ENCODE measurements around the gene BCL3. TPM values are rescaled to one million over a fixed set of nuclear protein-coding genes. Genes with fewer than 3 reads are reported as not detected.
A peak's percentile ranks its signal among the peaks of the same experiment; 100 is the strongest.

Gene BCL3
- total RNA-seq, 5 donors from 2014 or later (not counting 1 experiment from before 2014, with no cell fraction given), result 18.7 to 103 (median 19.4) TPM

DNA sequence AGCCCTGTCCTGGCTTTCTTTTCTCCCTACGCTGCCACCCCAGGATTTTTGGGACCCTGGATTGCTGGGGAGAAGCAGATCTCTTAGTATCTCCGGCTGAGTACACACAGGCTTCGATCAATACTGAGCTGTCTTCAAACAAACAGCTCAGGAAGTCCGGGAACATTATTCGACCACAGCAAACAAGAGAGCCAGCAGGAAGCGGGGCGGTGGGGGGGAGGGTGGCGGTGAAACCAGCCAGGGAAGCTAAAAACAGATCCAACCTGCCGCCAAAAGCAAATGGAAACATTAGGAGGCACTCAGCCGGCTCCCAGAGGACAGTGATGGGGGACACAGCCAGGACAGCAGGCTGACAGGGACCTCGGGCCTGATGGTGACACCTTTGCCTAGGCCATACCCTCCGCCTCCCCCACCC lies 48.2 kb downstream of the BCL3 start:
- H3K36me3 Mint-ChIP-seq, result no peaks in the 10 kb centered on the region
- ATAC-seq (replicated peaks in 1 of 4) (peak in 2 of 4 experiments; percentile 40 to 60), DNase-seq (peak in 5 of 35 experiments; percentile 2 to 23 (median 15))
- 17% methylated on average over 7 of the region's 12 CpGs for WGBS (ENCODE audit: insufficient coverage)
- CTCF ChIA-PET, result interaction anchor here in 1 of 2 donors (0.6 kb wide), 1 partner anchor 632 kb away, joined by 5 read pairs; the partner anchor contains the start of gene ZNF226
- peaks cover 15 to 32% (median 22%) of the 10 kb centered on the region in 3 donors for H3K4me1 Mint-ChIP-seq
- Histone ChIP-seq H3K4me3 (ENCODE audit: control insufficient read depth in 1 of 2, extremely low read depth in 1 of 2, low read length in 1 of 2) (no peak overlapping the region), H3K27ac (ENCODE audit: low read length) (no peak overlapping the region), H3K4me1 (ENCODE audit: control insufficient read depth in 1 of 2, extremely low read depth in 1 of 2, insufficient read depth in 2 of 2, low read length in 2 of 2) (peaks cover 2 to 21% of the 10 kb centered on the region in 2 experiments), H3K36me3 (ENCODE audit: control insufficient read depth in 2 of 2, extremely low read depth in 1 of 2, insufficient read depth in 1 of 2, low read length in 1 of 2) (no peaks in the 10 kb centered on the region), H3K9me3 (no peaks in the 10 kb centered on the region), H3K27me3 (replicated peaks in 1 of 2; ENCODE audit: control insufficient read depth in 2 of 2, extremely low read depth in 1 of 2, insufficient read depth in 2 of 2, low read length in 1 of 2) (peaks cover 0 to 5% of the 10 kb centered on the region in 2 experiments)
- H3K27me3 Mint-ChIP-seq, result no peaks in the 10 kb centered on the region
- POLR2A ChIA-PET, result interaction anchor here in 1 of 2 donors (0.6 kb wide), 1 partner anchor 49 kb away, joined by 4 read pairs; the partner anchor contains the start of gene NECTIN2
- H3K4me3 Mint-ChIP-seq, result peak overlapping the region in 2 of 3 donors; percentile 22 to 36
- H3K27ac Mint-ChIP-seq, result peak overlapping the region; percentile 81 to 82
- H3K9me3 Mint-ChIP-seq, result no peaks in the 10 kb centered on the region

GRCh38 chr19:44799627-44800346 lies 51.3 kb downstream of the BCL3 start:
- Histone ChIP-seq H3K36me3 (ENCODE audit: control insufficient read depth in 2 of 2, extremely low read depth in 1 of 2, insufficient read depth in 1 of 2, low read length in 1 of 2) (no peaks in the 10 kb centered on the region), H3K4me3 (ENCODE audit: control insufficient read depth in 1 of 2, extremely low read depth in 1 of 2, low read length in 1 of 2) (no peak overlapping the region), H3K9me3 (no peaks in the 10 kb centered on the region), H3K27me3 (replicated peaks in 1 of 2; ENCODE audit: control insufficient read depth in 2 of 2, extremely low read depth in 1 of 2, insufficient read depth in 2 of 2, low read length in 1 of 2) (peaks cover 0 to 4% of the 10 kb centered on the region in 2 experiments), H3K4me1 (ENCODE audit: control insufficient read depth in 1 of 2, extremely low read depth in 1 of 2, insufficient read depth in 2 of 2, low read length in 2 of 2) (peaks cover 2 to 21% of the 10 kb centered on the region in 2 experiments), H3K27ac (ENCODE audit: low read length) (no peak overlapping the region)
- no peak overlapping the region for H3K27ac Mint-ChIP-seq
- H3K36me3 Mint-ChIP-seq, result no peaks in the 10 kb centered on the region
- H3K27me3 Mint-ChIP-seq, result peaks cover 0 to 5% of the 10 kb centered on the region in 2 donors
- 100% methylated on average over 2 of the region's 10 CpGs for WGBS (ENCODE audit: insufficient coverage)
- CTCF ChIA-PET, result no interaction called here
- H3K9me3 Mint-ChIP-seq, result no peaks in the 10 kb centered on the region
- POLR2A ChIA-PET, result no interaction called here
- no peak for ATAC-seq (replicated peaks in 1 of 4)
- DNase-seq, result no peak
- H3K4me1 Mint-ChIP-seq, result peaks cover 15 to 32% (median 22%) of the 10 kb centered on the region in 3 donors
- H3K4me3 Mint-ChIP-seq, result no peak overlapping the region

- H3K4me3 Mint-ChIP-seq, result no peak overlapping the region
- Histone ChIP-seq H3K27me3 (replicated peaks in 1 of 2; ENCODE audit: control insufficient read depth in 2 of 2, extremely low read depth in 1 of 2, insufficient read depth in 2 of 2, low read length in 1 of 2) (peaks cover 0 to 4% of the 10 kb centered on the region in 2 experiments), H3K36me3 (ENCODE audit: control insufficient read depth in 2 of 2, extremely low read depth in 1 of 2, insufficient read depth in 1 of 2, low read length in 1 of 2) (no peaks in the 10 kb centered on the region), H3K4me1 (ENCODE audit: control insufficient read depth in 1 of 2, extremely low read depth in 1 of 2, insufficient read depth in 2 of 2, low read length in 2 of 2) (peaks cover 2 to 20% of the 10 kb centered on the region in 2 experiments), H3K9me3 (no peaks in the 10 kb centered on the region), H3K27ac (ENCODE audit: low read length) (no peak overlapping the region), H3K4me3 (ENCODE audit: control insufficient read depth in 1 of 2, extremely low read depth in 1 of 2, low read length in 1 of 2) (no peak overlapping the region)
- no peaks in the 10 kb centered on the region for H3K36me3 Mint-ChIP-seq
- no peaks in the 10 kb centered on the region for H3K9me3 Mint-ChIP-seq
- CTCF ChIA-PET, result no interaction called here
- peak; percentile 37 to 87 (median 74) for DNase-seq
- peaks cover 0 to 5% of the 10 kb centered on the region in 2 donors for H3K27me3 Mint-ChIP-seq
- H3K4me1 Mint-ChIP-seq, result peaks cover 15 to 32% (median 22%) of the 10 kb centered on the region in 3 donors
- POLR2A ChIA-PET, result no interaction called here
- peak; percentile 83 to 97 (median 86) for ATAC-seq (replicated peaks in 1 of 4)
- WGBS (ENCODE audit: insufficient coverage), result 0% methylated on average over 2 of the region's 3 CpGs
- H3K27ac Mint-ChIP-seq, result no peak overlapping the region
Measured at GRCh38 chr19:44800461-44800860, 52.0 kb downstream of the BCL3 start.

DNA sequence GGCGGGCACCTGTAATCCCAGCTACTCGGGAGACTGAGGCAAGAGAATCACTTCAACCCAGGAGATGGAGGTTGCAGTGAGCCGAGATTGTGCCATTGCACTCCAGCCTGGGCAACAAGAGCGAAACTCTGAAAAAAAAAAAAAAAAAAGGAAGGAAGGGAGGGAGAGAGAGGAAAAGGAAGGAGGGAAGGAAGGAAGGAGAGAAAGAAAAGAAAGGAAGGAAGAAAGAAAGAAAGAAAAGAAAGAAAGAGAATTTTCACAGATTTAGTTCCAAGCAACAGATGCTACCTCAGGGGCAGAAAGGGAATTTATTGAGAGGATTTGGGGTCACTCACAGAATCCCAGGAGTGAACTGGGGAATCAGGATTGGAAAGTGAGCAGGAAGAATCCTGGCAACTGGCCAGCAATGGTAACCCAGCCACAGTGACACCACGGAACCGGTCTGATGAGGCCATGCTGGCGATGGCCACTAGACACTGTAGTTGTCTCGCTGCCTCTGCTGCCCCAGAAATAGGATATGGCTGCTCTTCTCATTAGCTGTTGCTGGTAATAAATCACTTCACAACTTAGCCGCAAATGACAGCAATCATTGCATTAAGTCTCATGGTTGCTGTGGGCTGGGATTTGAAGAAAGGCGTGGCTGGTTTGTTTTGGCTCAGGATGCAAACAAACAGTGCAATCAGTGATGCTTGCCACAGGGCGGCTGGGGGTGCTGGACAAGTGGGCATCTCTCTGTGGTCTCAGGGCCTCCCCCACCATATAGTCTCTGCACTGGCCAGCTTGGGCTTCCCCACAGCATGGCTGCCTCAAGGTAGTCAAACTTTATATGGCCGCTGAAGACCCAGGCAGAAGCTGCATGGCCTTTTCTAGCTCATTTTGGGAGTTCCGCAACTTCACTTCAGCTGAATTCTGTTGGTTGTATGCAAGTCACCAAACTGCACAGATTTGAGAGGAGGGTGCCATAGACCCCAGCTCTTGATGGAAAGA lies 55.2 kb downstream of the BCL3 start:
- ChIA-PET CTCF (no interaction called here), POLR2A (interaction anchor here in 1 of 2 donors (0.6 kb wide), 1 partner anchor 38 kb away, joined by 3 read pairs; no protein-coding TSS in a partner anchor)
- Histone ChIP-seq H3K27ac (ENCODE audit: low read length) (no peak overlapping the region), H3K27me3 (replicated peaks in 1 of 2; ENCODE audit: control insufficient read depth in 2 of 2, extremely low read depth in 1 of 2, insufficient read depth in 2 of 2, low read length in 1 of 2) (peaks cover 0 to 22% of the 10 kb centered on the region in 2 experiments), H3K9me3 (no peaks in the 10 kb centered on the region), H3K36me3 (ENCODE audit: control insufficient read depth in 2 of 2, extremely low read depth in 1 of 2, insufficient read depth in 1 of 2, low read length in 1 of 2) (no peaks in the 10 kb centered on the region), H3K4me1 (ENCODE audit: control insufficient read depth in 1 of 2, extremely low read depth in 1 of 2, insufficient read depth in 2 of 2, low read length in 2 of 2) (peaks cover 0 to 7% of the 10 kb centered on the region in 2 experiments), H3K4me3 (ENCODE audit: control insufficient read depth in 1 of 2, extremely low read depth in 1 of 2, low read length in 1 of 2) (no peak overlapping the region)
- no peak overlapping the region for H3K27ac Mint-ChIP-seq
- no peaks in the 10 kb centered on the region for H3K9me3 Mint-ChIP-seq
- WGBS (ENCODE audit: insufficient coverage), result 92% methylated on average over 9 of the region's 13 CpGs
- no peaks in the 10 kb centered on the region for H3K36me3 Mint-ChIP-seq
- H3K27me3 Mint-ChIP-seq, result peaks cover 0 to 13% of the 10 kb centered on the region in 2 donors
- DNase-seq (no peak), ATAC-seq (replicated peaks in 1 of 4) (no peak)
- H3K4me3 Mint-ChIP-seq, result no peak overlapping the region
- H3K4me1 Mint-ChIP-seq, result peaks cover 3 to 12% (median 5%) of the 10 kb centered on the region in 3 donors

GRCh38 chr19:44806291-44806690 lies 57.8 kb downstream of the BCL3 start:
- H3K36me3 Mint-ChIP-seq, result no peaks in the 10 kb centered on the region
- no peak for DNase-seq
- no peak overlapping the region for H3K27ac Mint-ChIP-seq
- Histone ChIP-seq H3K4me1 (ENCODE audit: control insufficient read depth in 1 of 2, extremely low read depth in 1 of 2, insufficient read depth in 2 of 2, low read length in 2 of 2) (peaks cover 0 to 12% of the 10 kb centered on the region in 2 experiments), H3K4me3 (ENCODE audit: control insufficient read depth in 1 of 2, extremely low read depth in 1 of 2, low read length in 1 of 2) (no peak overlapping the region), H3K36me3 (ENCODE audit: control insufficient read depth in 2 of 2, extremely low read depth in 1 of 2, insufficient read depth in 1 of 2, low read length in 1 of 2) (no peaks in the 10 kb centered on the region), H3K27ac (ENCODE audit: low read length) (no peak overlapping the region), H3K9me3 (no peaks in the 10 kb centered on the region), H3K27me3 (replicated peaks in 1 of 2; ENCODE audit: control insufficient read depth in 2 of 2, extremely low read depth in 1 of 2, insufficient read depth in 2 of 2, low read length in 1 of 2) (peaks cover 0 to 45% of the 10 kb centered on the region in 2 experiments)
- ChIA-PET POLR2A (no interaction called here), CTCF (no interaction called here)
- H3K4me1 Mint-ChIP-seq, result peaks cover 0 to 12% (median 8%) of the 10 kb centered on the region in 3 donors
- H3K27me3 Mint-ChIP-seq, result peaks cover 8 to 28% of the 10 kb centered on the region in 2 donors
- no peaks in the 10 kb centered on the region for H3K9me3 Mint-ChIP-seq
- no peak for ATAC-seq (replicated peaks in 1 of 4)
- WGBS (ENCODE audit: insufficient coverage), result 89% methylated on average over 6 of the region's 7 CpGs
- no peak overlapping the region for H3K4me3 Mint-ChIP-seq

DNA sequence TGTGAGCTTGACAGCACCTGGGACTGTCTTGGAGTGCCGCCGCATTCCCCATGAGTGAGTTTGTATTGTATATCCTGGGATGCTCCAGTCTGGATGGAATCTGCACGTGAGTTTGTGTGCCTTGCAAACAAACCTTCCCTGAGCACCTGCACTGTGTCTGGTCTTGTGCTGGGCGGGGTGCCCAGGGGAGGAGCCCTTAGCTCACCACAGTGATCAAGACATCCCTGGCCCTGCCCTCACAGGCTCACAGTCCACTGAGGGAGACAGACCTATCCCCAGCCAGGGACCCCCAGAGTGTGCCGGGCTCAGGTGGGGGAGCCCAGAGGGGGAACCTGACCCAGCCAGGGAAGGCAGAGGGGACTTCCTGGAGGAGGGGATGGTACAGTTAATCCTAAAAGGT lies 58.7 kb downstream of the BCL3 start:
- Histone ChIP-seq H3K36me3 (ENCODE audit: control insufficient read depth in 2 of 2, extremely low read depth in 1 of 2, insufficient read depth in 1 of 2, low read length in 1 of 2) (no peaks in the 10 kb centered on the region), H3K27me3 (replicated peaks in 1 of 2; ENCODE audit: control insufficient read depth in 2 of 2, extremely low read depth in 1 of 2, insufficient read depth in 2 of 2, low read length in 1 of 2) (peaks cover 0 to 48% of the 10 kb centered on the region in 2 experiments), H3K27ac (ENCODE audit: low read length) (no peak overlapping the region), H3K4me1 (ENCODE audit: control insufficient read depth in 1 of 2, extremely low read depth in 1 of 2, insufficient read depth in 2 of 2, low read length in 2 of 2) (peaks cover 0 to 12% of the 10 kb centered on the region in 2 experiments), H3K4me3 (ENCODE audit: control insufficient read depth in 1 of 2, extremely low read depth in 1 of 2, low read length in 1 of 2) (no peak overlapping the region), H3K9me3 (no peaks in the 10 kb centered on the region)
- ATAC-seq (replicated peaks in 1 of 4) (no peak), DNase-seq (no peak)
- POLR2A ChIA-PET, result no interaction called here
- Mint-ChIP-seq H3K4me3 (no peak overlapping the region), H3K9me3 (no peaks in the 10 kb centered on the region), H3K27ac (no peak overlapping the region), H3K36me3 (no peaks in the 10 kb centered on the region), H3K4me1 (peaks cover 0 to 12% (median 8%) of the 10 kb centered on the region in 3 donors), H3K27me3 (peaks cover 15 to 33% of the 10 kb centered on the region in 2 donors)
- 80% methylated on average over 3 of the region's 5 CpGs for WGBS (ENCODE audit: insufficient coverage)
- CTCF ChIA-PET, result no interaction called here

Measured in T-cell (primary cell).